Natural killer cell treated with Interleukin-12 subunit alpha and Interleukin-12 subunit beta and Interleukin-15 and Interleukin-18, amount 100 ng/mL, for 72 hours (primary cell): ENCODE measurements around the gene DCTN2. TPM values are rescaled to one million over a fixed set of nuclear protein-coding genes. Genes with fewer than 3 reads are reported as not detected.
"Not testable (repeated sequence)": the region's sequence is repeated elsewhere in the genome, so short reads cannot be mapped to it uniquely, and the experiment has no call there.

ENCODE experiments used
- ATAC-seq, 2 donors: fragments of 150-1000 bp; cut with Tn5 transposase in 1 of 2; sonication (Bioruptor Pico), chemical (Tn5 transposase) in 1 of 2; 2 replicates each; pipeline ENCODE4 v1.10.0; 2021
- DNase-seq: peaks from one replicate; pipeline ENCODE4 v3.0.0; 2022; ENCODE audit warnings: low spot score
- H3K27ac Mint-ChIP-seq, 2 donors: 1 replicate in 1 of 2; 2 replicates in 1 of 2; pipeline ENCODE4 v1.8.0; 2022; ENCODE audit warnings: mixed read lengths in 2 of 2, mild to moderate bottlenecking in 1 of 2, moderate library complexity in 1 of 2
- H3K27me3 Mint-ChIP-seq, 2 donors: 1 replicate in 1 of 2; 2 replicates in 1 of 2; pipeline ENCODE4 v1.8.0; 2022; ENCODE audit warnings: mixed read lengths in 2 of 2
- H3K36me3 Mint-ChIP-seq: one replicate; pipeline ENCODE4 v1.8.0; 2022; ENCODE audit warnings: mixed read lengths
- H3K4me1 Mint-ChIP-seq, 2 donors: 1 replicate in 1 of 2; 2 replicates in 1 of 2; pipeline ENCODE4 v1.8.0; 2022; ENCODE audit warnings: low read depth in 2 of 2, mixed read lengths in 2 of 2, mild to moderate bottlenecking in 1 of 2
- H3K4me3 Mint-ChIP-seq: one replicate; pipeline ENCODE4 v1.8.0; 2022; ENCODE audit warnings: mixed read lengths
- H3K9me3 Mint-ChIP-seq: 2 replicates; pipeline ENCODE4 v1.8.0; 2022; ENCODE audit warnings: mixed read lengths
- total RNA-seq, 2 donors: library from RNA; stranded (reverse); gene quantifications; one replicate each; pipeline ENCODE4 v1.2.3, GENCODE V29; 2022

DCTN2 gene
- total RNA-seq, 2 donors from 2014 or later: 94.2 to 98.7 TPM

DNA sequence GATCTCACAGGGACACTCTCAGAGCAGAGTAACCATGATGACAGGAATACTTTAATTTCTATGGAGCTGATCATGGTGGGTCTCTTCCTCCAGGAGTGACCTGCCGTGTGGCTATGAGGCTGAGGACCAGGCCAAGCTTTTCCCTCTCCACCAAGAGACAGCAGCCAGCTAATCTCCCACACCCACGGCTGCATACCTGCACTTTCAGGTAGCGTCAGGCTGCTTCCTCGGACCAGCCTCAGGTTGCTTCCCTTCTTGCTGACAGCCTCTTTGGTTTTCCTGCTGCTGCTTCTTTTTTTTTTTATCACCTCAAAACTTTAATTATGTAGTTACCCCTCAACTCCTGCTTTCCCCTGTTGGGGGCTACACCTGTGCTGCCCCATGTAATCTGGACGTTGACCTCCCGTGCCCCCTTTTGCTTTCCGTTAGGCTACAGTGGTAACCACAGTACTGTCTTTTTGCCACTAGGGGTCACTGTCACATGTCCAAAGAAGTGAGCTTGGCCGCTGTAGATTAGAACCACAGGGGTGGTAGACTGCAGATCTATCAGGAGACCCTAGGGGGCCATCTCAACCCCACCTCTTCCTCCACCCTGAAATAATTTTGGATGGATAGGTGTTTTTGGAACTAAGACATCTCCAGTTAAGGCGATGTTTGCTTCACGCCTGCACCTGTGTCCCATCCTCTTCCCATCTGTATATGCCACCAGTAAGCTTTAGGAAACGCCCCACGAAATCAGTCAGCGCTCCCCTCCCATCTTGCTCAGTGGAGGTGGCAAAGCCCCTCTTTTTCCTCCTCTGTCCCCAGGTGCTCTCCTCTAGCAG lies 36.2 kb upstream of the DCTN2 start:
- Mint-ChIP-seq H3K36me3 (no peaks in the 10 kb centered on the region), H3K27me3 (peaks cover 5 to 7% of the 10 kb centered on the region in 2 donors), H3K4me1 (peaks cover 5 to 6% of the 10 kb centered on the region in 2 donors), H3K9me3 (no peaks in the 10 kb centered on the region), H3K27ac (no peak overlapping the region), H3K4me3 (no peak overlapping the region)
- peak; percentile 95 for ATAC-seq
- peak; percentile 81 for DNase-seq

DNA sequence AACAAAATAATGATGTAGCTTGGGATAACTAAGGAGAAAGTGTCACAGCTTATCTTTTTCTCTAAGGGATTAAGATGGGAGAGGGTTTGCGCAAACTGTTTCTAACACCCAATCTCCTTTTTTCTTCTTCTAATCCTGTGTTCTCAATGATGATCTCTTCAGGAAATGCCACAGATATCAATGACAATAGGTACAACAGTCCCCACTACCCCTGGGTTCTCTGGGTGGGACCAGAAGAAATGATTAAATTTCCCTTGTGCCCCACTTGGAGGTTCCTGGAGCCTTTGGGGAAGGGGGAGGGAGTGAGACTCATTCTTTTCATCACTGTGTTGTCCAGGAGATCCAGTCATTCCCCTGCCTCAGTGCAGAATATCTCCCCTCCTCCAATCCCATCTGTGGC lies 35.4 kb upstream of the DCTN2 start:
- no peak for DNase-seq
- H3K36me3 Mint-ChIP-seq: no peaks in the 10 kb centered on the region
- peaks cover 5 to 7% of the 10 kb centered on the region in 2 donors for H3K27me3 Mint-ChIP-seq
- peaks cover 5 to 6% of the 10 kb centered on the region in 2 donors for H3K4me1 Mint-ChIP-seq
- no peak overlapping the region for H3K27ac Mint-ChIP-seq
- ATAC-seq: no peak
- no peaks in the 10 kb centered on the region for H3K9me3 Mint-ChIP-seq
- H3K4me3 Mint-ChIP-seq: no peak overlapping the region

DNA sequence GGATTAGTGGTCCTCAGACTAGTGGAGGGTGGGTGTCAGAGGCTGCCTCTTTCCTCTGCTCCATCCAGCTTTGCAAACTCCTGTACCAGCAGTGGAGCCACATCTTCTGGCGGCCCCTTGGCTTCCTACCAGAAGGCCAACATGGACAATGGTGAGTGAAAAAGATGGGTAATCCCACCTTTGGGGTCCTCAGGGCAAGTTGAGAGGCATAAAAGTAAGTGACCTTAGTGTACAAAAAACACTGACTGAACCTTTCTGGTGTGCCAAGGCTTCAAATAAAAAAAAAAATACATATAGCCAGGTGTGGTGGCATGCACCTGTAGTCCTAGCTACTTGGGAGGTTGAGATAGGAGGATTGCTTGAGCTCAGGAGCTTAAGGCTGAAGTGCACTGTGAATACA lies 34.8 kb upstream of the DCTN2 start:
- DNase-seq: no peak
- Mint-ChIP-seq H3K9me3 (no peaks in the 10 kb centered on the region), H3K36me3 (no peaks in the 10 kb centered on the region)

DNA sequence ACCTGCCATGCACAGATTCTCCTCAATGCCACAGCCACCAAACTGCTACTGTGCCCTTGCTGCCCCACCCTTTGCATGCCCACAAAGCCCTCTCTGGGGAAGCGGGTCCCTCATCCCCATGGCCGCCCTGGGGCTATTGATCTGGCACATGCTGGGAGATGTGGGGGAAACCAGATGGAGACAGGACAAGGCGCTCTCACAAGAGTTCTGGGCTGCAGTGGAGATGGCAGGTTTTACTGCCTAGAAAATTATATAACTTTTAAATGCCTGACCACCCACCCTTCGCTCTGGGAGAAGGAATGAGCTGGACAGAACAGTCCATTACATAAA lies 33.4 kb upstream of the DCTN2 start:
- Mint-ChIP-seq H3K9me3 (no peaks in the 10 kb centered on the region), H3K27me3 (peaks cover 7 to 10% of the 10 kb centered on the region in 2 donors), H3K4me1 (peaks cover 5 to 6% of the 10 kb centered on the region in 2 donors), H3K36me3 (no peaks in the 10 kb centered on the region), H3K4me3 (no peak overlapping the region), H3K27ac (no peak overlapping the region)
- ATAC-seq: no peak
- DNase-seq: no peak

More for the DNA sequence above, 34.8 kb upstream of the DCTN2 start:
- peaks cover 5 to 7% of the 10 kb centered on the region in 2 donors for H3K27me3 Mint-ChIP-seq
- no peak overlapping the region for H3K4me3 Mint-ChIP-seq
- peaks cover 5 to 6% of the 10 kb centered on the region in 2 donors for H3K4me1 Mint-ChIP-seq
- ATAC-seq: no peak
- H3K27ac Mint-ChIP-seq: no peak overlapping the region

DNA sequence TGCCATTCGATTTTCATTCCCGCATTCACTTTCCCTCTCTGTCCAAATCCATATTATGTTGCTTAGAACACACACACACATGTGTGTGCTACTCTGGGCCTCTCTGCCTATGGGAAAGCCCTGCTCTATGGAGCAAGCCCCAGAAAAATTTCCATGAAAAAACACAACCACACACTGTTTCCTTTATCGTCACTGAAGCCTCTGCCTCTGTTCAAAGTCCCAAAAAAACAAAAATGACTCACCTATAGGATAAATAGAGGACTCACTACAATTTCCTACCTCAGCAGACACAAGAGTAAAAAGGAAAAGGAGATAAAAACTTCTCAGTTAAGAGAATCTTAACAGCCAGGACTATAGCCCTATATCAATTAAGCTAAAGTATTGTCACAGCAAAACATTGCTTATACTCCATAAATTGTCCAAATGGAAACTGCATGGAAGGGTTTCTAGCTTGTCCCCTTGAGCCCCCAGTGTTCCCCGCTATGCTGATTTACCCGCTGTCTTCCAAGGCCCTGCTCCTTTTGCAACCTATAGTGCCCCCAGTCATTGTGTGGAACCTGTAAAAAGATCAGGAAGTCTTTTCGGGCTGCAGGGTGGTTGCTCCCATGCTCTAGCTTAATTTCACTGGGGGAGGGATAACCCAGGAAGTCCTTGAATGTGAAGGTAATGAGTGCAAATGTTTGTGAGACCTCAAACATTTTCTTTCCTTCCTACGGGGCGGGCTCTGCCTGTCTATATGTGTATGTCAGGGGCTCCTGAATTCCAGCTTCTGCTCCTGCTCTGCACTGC lies 32.9 kb upstream of the DCTN2 start:
- H3K9me3 Mint-ChIP-seq: no peaks in the 10 kb centered on the region
- H3K27ac Mint-ChIP-seq: no peak overlapping the region
- DNase-seq (no peak), ATAC-seq (no peak)
- no peaks in the 10 kb centered on the region for H3K36me3 Mint-ChIP-seq
- H3K4me3 Mint-ChIP-seq: no peak overlapping the region
- peaks cover 7 to 11% of the 10 kb centered on the region in 2 donors for H3K27me3 Mint-ChIP-seq
- peaks cover 5 to 6% of the 10 kb centered on the region in 2 donors for H3K4me1 Mint-ChIP-seq

DNA sequence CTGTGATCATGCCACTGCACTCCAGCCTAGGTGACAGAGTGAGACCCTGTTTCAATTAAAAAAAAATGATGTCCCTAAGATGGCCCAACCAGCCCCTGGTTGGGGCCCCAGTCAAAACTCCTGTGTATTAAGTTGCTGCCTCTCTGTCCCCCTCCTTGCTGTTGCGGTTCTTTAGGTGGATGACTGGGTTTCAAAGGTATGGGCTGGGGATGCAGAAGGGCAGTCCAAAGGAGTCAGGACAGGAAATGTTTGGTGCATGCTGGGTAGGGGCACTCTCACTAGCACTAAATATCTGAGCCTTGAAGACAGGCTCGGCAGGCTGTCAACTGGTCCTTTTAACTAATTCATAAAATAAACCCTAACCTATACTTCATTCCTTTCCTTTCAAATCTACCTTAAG lies 32.0 kb upstream of the DCTN2 start:
- Mint-ChIP-seq H3K27me3 (peaks cover 7 to 11% of the 10 kb centered on the region in 2 donors), H3K36me3 (no peaks in the 10 kb centered on the region), H3K27ac (no peak overlapping the region), H3K4me1 (peaks cover 5 to 6% of the 10 kb centered on the region in 2 donors), H3K9me3 (no peaks in the 10 kb centered on the region), H3K4me3 (no peak overlapping the region)
- ATAC-seq (no peak), DNase-seq (no peak)

DNA sequence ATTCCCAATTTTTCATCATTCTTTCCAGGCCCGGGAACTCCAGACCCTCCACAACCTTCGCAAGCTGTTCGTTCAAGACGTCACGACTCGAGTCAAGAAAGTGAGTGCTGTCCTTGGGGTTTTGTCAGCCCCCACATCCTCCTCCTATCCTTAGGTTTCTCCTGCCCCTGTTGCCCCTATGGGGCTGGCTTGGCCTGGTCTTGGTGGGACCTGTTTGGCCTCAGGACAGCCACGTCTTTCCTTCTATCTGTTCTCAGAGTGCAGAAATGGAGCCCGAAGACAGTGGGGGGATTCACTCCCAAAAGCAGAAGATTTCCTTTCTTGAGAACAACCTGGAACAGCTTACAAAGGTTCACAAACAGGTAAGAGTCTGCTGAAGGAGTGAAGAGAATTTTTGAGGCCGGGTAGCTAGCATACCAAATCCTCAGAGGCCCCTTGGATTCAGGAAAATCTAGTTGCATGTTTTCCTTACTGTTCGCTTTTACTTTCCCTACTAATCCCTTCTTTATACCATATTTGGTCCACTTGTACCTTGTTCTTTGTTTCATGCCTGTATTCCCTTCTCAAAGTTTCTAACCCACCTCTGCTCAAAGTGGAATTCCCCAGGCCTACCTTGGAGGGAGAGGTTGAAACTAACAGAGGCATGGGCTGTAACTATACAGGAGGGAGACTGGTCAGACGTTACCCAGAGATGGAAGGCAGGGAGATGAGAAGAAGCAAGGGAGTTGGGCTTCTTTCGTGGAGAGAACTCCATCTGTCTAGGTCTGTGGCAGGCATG lies 31.2 kb upstream of the DCTN2 start:
- H3K36me3 Mint-ChIP-seq: no peaks in the 10 kb centered on the region
- ATAC-seq (no peak), DNase-seq (no peak)
- H3K27me3 Mint-ChIP-seq: peaks cover 3 to 8% of the 10 kb centered on the region in 2 donors
- no peaks in the 10 kb centered on the region for H3K9me3 Mint-ChIP-seq
- H3K27ac Mint-ChIP-seq: no peak overlapping the region
- H3K4me1 Mint-ChIP-seq: peaks cover 1 to 2% of the 10 kb centered on the region in 2 donors
- H3K4me3 Mint-ChIP-seq: no peak overlapping the region

DNA sequence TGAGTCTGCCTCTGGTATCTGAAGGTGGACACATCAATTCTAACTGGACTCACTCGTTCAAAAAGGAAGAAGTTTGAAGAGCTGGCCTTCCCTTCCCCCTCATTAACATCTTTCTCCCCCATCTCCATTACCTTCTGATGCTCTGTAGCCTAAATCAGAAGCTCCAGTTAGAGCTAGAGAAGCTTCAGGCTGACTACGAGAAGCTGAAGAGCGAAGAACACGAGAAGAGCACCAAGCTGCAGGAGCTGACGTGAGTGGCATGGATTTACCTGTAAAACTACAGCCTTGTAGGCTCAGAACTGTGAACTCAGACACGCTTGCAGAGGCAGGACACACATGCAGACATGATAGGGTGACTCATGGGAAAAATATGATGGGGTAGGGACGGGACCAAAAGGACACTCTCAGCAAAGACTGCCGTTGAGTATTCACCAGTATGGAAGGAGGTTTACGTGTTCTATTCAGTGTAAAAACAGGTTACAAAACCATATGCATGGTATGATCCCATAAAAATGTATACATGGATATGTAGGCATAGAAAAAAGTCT lies 29.7 kb upstream of the DCTN2 start:
- H3K27ac Mint-ChIP-seq: no peak overlapping the region
- no peak for DNase-seq

DNA sequence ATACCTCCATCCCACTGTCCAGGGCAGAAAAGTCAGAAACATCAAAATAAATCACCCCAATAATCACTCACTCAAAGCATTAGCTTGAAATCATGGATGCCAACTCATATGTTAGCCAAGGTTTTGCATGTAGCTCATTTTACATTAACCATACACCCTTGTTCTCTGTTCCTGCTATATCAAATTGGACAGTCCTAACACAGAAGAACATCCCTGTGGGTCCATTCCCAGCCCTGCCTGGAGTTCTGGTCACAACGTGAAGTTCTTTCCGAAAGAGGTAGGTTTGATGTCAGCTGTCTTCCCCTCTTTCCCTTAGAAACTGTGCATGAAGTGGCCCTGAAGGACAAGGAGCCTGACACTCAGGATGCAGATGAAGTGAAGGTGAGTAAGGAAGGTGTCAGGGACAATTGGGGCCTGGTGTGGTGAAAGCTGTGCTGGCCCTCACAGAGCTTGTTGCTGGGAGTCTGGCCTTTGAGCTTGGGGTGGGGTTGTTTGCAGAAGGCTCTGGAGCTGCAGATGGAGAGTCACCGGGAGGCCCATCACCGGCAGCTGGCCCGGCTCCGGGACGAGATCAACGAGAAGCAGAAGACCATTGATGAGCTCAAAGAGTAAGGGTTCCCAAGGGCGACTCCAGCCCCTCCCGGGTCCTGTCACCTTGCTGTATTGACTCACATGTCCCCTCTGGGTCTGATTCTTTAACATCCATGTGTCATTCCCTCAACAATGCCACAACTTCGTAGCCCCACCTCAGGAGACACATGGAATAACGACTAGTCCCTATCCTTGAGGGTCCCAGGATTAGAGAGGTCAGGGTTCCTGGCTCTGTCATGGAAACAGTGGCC lies 29.0 kb upstream of the DCTN2 start:
- no peaks in the 10 kb centered on the region for H3K4me1 Mint-ChIP-seq
- no peak overlapping the region for H3K4me3 Mint-ChIP-seq
- no peak overlapping the region for H3K27ac Mint-ChIP-seq
- ATAC-seq: peak in 1 of 2 donors; percentile 32
- no peak for DNase-seq
- H3K36me3 Mint-ChIP-seq: no peaks in the 10 kb centered on the region
- H3K27me3 Mint-ChIP-seq: peaks cover 0 to 7% of the 10 kb centered on the region in 2 donors
- H3K9me3 Mint-ChIP-seq: no peaks in the 10 kb centered on the region

More for the DNA sequence above, 29.7 kb upstream of the DCTN2 start:
- no peak for ATAC-seq
- Mint-ChIP-seq H3K4me1 (no peaks in the 10 kb centered on the region), H3K36me3 (no peaks in the 10 kb centered on the region), H3K4me3 (no peak overlapping the region), H3K9me3 (no peaks in the 10 kb centered on the region), H3K27me3 (peaks cover 0 to 6% of the 10 kb centered on the region in 2 donors)

DNA sequence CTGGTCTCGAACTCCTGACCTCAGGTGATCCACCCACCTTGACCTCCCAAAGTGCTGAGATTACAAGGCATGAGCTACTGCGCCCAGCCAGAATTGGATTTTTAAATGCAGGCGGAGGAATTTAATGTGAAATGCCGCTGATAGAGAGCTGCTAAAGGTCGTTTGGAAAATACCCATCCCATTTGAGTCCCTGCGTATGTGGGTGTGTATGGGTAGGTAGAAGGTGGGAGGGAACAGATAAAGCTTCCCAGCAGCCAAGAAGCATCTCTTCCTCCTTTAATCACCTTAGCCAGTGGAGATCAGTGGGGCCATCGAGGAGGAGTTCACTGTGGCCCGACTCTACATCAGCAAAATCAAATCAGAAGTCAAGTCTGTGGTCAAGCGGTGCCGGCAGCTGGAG lies 27.8 kb upstream of the DCTN2 start:
- no peak overlapping the region for H3K27ac Mint-ChIP-seq
- H3K4me1 Mint-ChIP-seq: no peaks in the 10 kb centered on the region
- H3K4me3 Mint-ChIP-seq: no peak overlapping the region
- DNase-seq: no peak
- no peaks in the 10 kb centered on the region for H3K9me3 Mint-ChIP-seq
- ATAC-seq: no peak
- H3K27me3 Mint-ChIP-seq: peaks cover 0 to 8% of the 10 kb centered on the region in 2 donors
- no peaks in the 10 kb centered on the region for H3K36me3 Mint-ChIP-seq

DNA sequence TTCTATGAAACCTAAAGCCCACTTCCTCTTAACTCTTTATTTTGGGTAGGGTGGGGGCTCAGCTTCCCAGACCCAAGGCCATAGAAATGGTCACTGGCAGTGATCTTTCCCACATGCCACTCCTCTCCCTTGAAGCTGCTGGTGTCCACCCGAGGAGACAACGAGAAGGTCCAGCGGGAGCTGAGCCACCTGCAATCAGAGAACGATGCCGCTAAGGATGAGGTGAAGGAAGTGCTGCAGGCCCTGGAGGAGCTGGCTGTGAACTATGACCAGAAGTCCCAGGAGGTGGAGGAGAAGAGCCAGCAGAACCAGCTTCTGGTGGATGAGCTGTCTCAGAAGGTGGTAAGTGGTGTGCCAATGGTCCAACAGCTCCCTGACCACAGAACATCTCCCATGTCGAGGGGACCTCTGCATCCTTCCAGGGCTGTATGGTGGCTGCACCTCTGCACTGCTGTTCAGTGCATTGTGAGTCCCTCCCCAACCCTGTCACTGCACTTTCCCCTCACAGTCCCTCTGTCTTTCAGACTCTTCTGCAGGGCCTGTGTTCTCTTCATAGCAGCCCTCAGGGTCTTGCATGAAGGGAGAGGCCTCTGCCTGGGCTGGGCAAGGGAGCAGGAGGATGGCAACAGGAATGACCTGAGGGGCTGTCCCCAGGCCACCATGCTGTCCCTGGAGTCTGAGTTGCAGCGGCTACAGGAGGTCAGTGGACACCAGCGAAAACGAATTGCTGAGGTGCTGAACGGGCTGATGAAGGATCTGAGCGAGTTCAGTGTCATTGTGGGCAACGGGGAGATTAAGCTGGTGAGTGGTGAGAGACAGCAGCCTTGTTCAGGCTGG lies 25.2 kb upstream of the DCTN2 start:
- Mint-ChIP-seq H3K4me1 (no peaks in the 10 kb centered on the region), H3K9me3 (no peaks in the 10 kb centered on the region), H3K27me3 (peaks cover 0 to 13% of the 10 kb centered on the region in 2 donors), H3K4me3 (no peak overlapping the region), H3K27ac (no peak overlapping the region), H3K36me3 (no peaks in the 10 kb centered on the region)
- no peak for DNase-seq
- no peak for ATAC-seq

DNA sequence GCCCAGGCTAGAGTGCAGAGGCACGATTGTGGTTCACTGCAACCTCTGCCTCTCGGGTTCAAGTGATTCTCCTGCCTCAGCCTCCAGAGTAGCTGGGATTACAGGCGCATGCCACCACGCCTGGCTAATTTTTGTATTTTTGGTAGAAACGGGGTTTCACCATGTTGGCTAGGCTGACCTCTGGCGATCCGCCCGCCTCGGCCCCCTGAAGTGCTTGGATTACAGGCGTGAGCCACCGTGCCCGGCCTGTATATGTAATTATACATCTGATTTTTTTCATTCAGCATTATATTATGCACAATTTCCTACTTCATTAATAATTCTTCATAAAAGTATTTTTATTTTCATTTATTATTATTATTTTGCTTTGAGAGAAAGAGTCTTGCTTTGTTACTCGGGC lies 23.4 kb upstream of the DCTN2 start:
- H3K27ac Mint-ChIP-seq, H3K4me1 Mint-ChIP-seq: not testable (repeated sequence)

More for the DNA sequence above, 23.4 kb upstream of the DCTN2 start:
- not testable (repeated sequence) for DNase-seq, H3K9me3 Mint-ChIP-seq, ATAC-seq, H3K27me3 Mint-ChIP-seq, H3K36me3 Mint-ChIP-seq, H3K4me3 Mint-ChIP-seq
